Umbilical cord (tissue), 2 donors: ENCODE measurements around the gene NT5C1B. TPM values are rescaled to one million over a fixed set of nuclear protein-coding genes. Genes with fewer than 3 reads are reported as not detected.
"Not testable (repeated sequence)": the region's sequence is repeated elsewhere in the genome, so short reads cannot be mapped to it uniquely, and the experiment has no call there.

Experiments used
- DNase-seq: peaks from one replicate; pipeline ENCODE4 v3.0.0-alpha.2; 2015; ENCODE audit warnings: low spot score
- total RNA-seq: library from RNA; depleted of rRNA; stranded (reverse); fragments of >200 nt; gene quantifications from one replicate; pipeline ENCODE4 v1.2.3, GENCODE V29; 2014; ENCODE audit warnings: low replicate concordance; ENCODE audit not compliant: insufficient read depth

NT5C1B gene
- 4.3 TPM for total RNA-seq

GRCh38 chr2:18589354-18589753, at the start of gene NT5C1B:
NT5C1B (minus strand) TSS chr2:18589569; CDS start chr2:18589468, 101 bp downstream.
- DNase-seq: no peak

GRCh38 chr2:18637196-18637595, 47.8 kb upstream of the NT5C1B start:
- no peak for DNase-seq

- not testable (repeated sequence) for DNase-seq
Observed at GRCh38 chr2:18632699-18633098, 43.3 kb upstream of the NT5C1B start.

- no peak for DNase-seq
Observed at GRCh38 chr2:18630941-18631340, 41.6 kb upstream of the NT5C1B start.

GRCh38 chr2:18630541-18630940, 41.2 kb upstream of the NT5C1B start:
- no peak for DNase-seq

GRCh38 chr2:18630101-18630500, 40.7 kb upstream of the NT5C1B start:
- no peak for DNase-seq

- DNase-seq: no peak
Observed at GRCh38 chr2:18626958-18627650, 37.7 kb upstream of the NT5C1B start.

- DNase-seq: peak; percentile 76
Observed at GRCh38 chr2:18626256-18626668, 36.9 kb upstream of the NT5C1B start.

- DNase-seq: no peak
Observed at GRCh38 chr2:18625563-18625962, 36.2 kb upstream of the NT5C1B start.

- DNase-seq: no peak
Observed at GRCh38 chr2:18623782-18624181, 34.4 kb upstream of the NT5C1B start.

GRCh38 chr2:18620867-18621632, 31.7 kb upstream of the NT5C1B start:
- peak; percentile 71 for DNase-seq

- DNase-seq: no peak
Observed at GRCh38 chr2:18619091-18619490, 29.7 kb upstream of the NT5C1B start.

GRCh38 chr2:18614041-18614440, 24.7 kb upstream of the NT5C1B start:
- DNase-seq: peak; percentile 67

GRCh38 chr2:18612133-18612532, 22.8 kb upstream of the NT5C1B start:
- peak; percentile 50 for DNase-seq

GRCh38 chr2:18611604-18612003, 22.2 kb upstream of the NT5C1B start:
- no peak for DNase-seq

- DNase-seq: no peak
Observed at GRCh38 chr2:18611184-18611583, 21.8 kb upstream of the NT5C1B start.

GRCh38 chr2:18610651-18611050, 21.3 kb upstream of the NT5C1B start:
- no peak for DNase-seq

GRCh38 chr2:18610090-18610489, 20.7 kb upstream of the NT5C1B start:
- DNase-seq: peak; percentile 41

- DNase-seq: no peak
Observed at GRCh38 chr2:18605115-18605514, 15.7 kb upstream of the NT5C1B start.

- DNase-seq: no peak
Observed at GRCh38 chr2:18604531-18604885, 15.1 kb upstream of the NT5C1B start.

GRCh38 chr2:18603854-18604530, 14.6 kb upstream of the NT5C1B start:
- DNase-seq: peak; percentile 67

- DNase-seq: no peak
Observed at GRCh38 chr2:18602298-18602697, 12.9 kb upstream of the NT5C1B start.

GRCh38 chr2:18600255-18600613, 10.9 kb upstream of the NT5C1B start:
- no peak for DNase-seq
